Naive B cell (primary cell): ENCODE results near the gene NXF1. TPM values are rescaled to one million over a fixed set of nuclear protein-coding genes. Genes with fewer than 3 reads are reported as not detected.

Experiments
- ATAC-seq, 2 donors: fragments of 150-1000 bp; cut with Tn5 transposase; 2 replicates each; pipeline ENCODE4 v1.10.0; 2021; ENCODE audit warnings: low read depth in 2 of 2, mild to moderate bottlenecking in 2 of 2, moderate library complexity in 2 of 2
- DNase-seq: peaks from one replicate; pipeline ENCODE4 v3.0.0; 2022
- H3K27ac Mint-ChIP-seq, 6 donors: one replicate each; pipeline ENCODE4 v1.8.0; 2020 to 2022; ENCODE audit warnings: mild to moderate bottlenecking in 6 of 6, mixed read lengths in 6 of 6, moderate library complexity in 5 of 6, inconsistent platforms in 2 of 6
- H3K27me3 Mint-ChIP-seq, 3 donors: one replicate each; pipeline ENCODE4 v1.8.0; 2021 to 2022; ENCODE audit warnings: mixed read lengths in 3 of 3, mild to moderate bottlenecking in 1 of 3
- H3K36me3 Mint-ChIP-seq, 2 donors: one replicate each; pipeline ENCODE4 v1.8.0; 2020 to 2022; ENCODE audit warnings: mixed read lengths in 2 of 2, inconsistent platforms in 1 of 2, mild to moderate bottlenecking in 1 of 2
- H3K4me1 Mint-ChIP-seq, 3 donors: one replicate each; pipeline ENCODE4 v1.8.0; 2020 to 2022; ENCODE audit warnings: mixed read lengths in 3 of 3, inconsistent platforms in 1 of 3, mild to moderate bottlenecking in 1 of 3, moderate library complexity in 1 of 3
- H3K4me3 Mint-ChIP-seq, 8 donors: one replicate each; pipeline ENCODE4 v1.8.0; 2020 to 2022; ENCODE audit warnings: mild to moderate bottlenecking in 8 of 8, mixed read lengths in 8 of 8, moderate library complexity in 8 of 8, inconsistent platforms in 2 of 8
- H3K9me3 Mint-ChIP-seq, 7 donors: one replicate each; pipeline ENCODE4 v1.8.0; 2020 to 2022; ENCODE audit warnings: mixed read lengths in 7 of 7, mild to moderate bottlenecking in 5 of 7, inconsistent platforms in 2 of 7, moderate library complexity in 1 of 7
- polyA plus RNA-seq, 6 donors: library from polyadenylated mRNA; unstranded; fragments of 300-500 nt; fragmentation: Illumina TruSeq; gene quantifications; one replicate each; pipeline ENCODE4 v1.2.3, GENCODE V29; 2021; ENCODE audit warnings: low read depth in 6 of 6

The NXF1 gene
- polyA plus RNA-seq, 6 donors from 2014 or later: 60.9 to 121 (median 90.6) TPM

GRCh38 chr11:62791501-62792201 lies 13.6 kb downstream of the NXF1 start, which contains the start of gene TMEM223:
Gene TMEM223, minus strand, starts transcription at chr11:62792006. Its CDS starts 12 bp downstream, at chr11:62791994.
- ATAC-seq: peak; percentile 70 to 71
- no peaks in the 10 kb centered on the region for H3K9me3 Mint-ChIP-seq
- no peaks in the 10 kb centered on the region for H3K27me3 Mint-ChIP-seq
- peak within 1 kb of the TSS; percentile 86 to 97 (median 90) for H3K27ac Mint-ChIP-seq
- peaks cover 5 to 16% of the 10 kb centered on the region in 2 donors for H3K36me3 Mint-ChIP-seq
- peak within 1 kb of the TSS; percentile 84 to 97 (median 92) for H3K4me3 Mint-ChIP-seq
- H3K4me1 Mint-ChIP-seq: peaks cover 30 to 48% (median 48%) of the 10 kb centered on the region in 3 donors
- DNase-seq: peak; percentile 86

GRCh38 chr11:62789576-62789975 lies 15.7 kb downstream of the NXF1 start:
- ATAC-seq (no peak), DNase-seq (no peak)
- H3K27ac Mint-ChIP-seq: peak overlapping the region in 3 of 6 donors; percentile 66 to 97 (median 88)
- H3K4me1 Mint-ChIP-seq: peaks cover 37 to 58% (median 57%) of the 10 kb centered on the region in 3 donors
- no peaks in the 10 kb centered on the region for H3K27me3 Mint-ChIP-seq
- H3K9me3 Mint-ChIP-seq: no peaks in the 10 kb centered on the region
- H3K4me3 Mint-ChIP-seq: peak overlapping the region in 7 of 8 donors; percentile 67 to 97 (median 93)
- H3K36me3 Mint-ChIP-seq: peaks cover 0 to 6% of the 10 kb centered on the region in 2 donors

- H3K27me3 Mint-ChIP-seq: no peaks in the 10 kb centered on the region
- peaks cover 33 to 58% (median 51%) of the 10 kb centered on the region in 3 donors for H3K4me1 Mint-ChIP-seq
- peaks cover 0 to under 1% of the 10 kb centered on the region in 2 donors for H3K36me3 Mint-ChIP-seq
- H3K4me3 Mint-ChIP-seq: peak overlapping the region; percentile 67 to 97 (median 94)
- no peak for ATAC-seq
- H3K27ac Mint-ChIP-seq: peak overlapping the region in 4 of 6 donors; percentile 37 to 85 (median 64)
- DNase-seq: no peak
- no peaks in the 10 kb centered on the region for H3K9me3 Mint-ChIP-seq
Measured at GRCh38 chr11:62788991-62789390, 16.2 kb downstream of the NXF1 start.

- H3K9me3 Mint-ChIP-seq: no peaks in the 10 kb centered on the region
- peak within 1 kb of the TSS; percentile 90 to 97 (median 96) for H3K27ac Mint-ChIP-seq
- H3K36me3 Mint-ChIP-seq: no peaks in the 10 kb centered on the region
- peaks cover 31 to 52% (median 47%) of the 10 kb centered on the region in 3 donors for H3K4me1 Mint-ChIP-seq
- H3K27me3 Mint-ChIP-seq: no peaks in the 10 kb centered on the region
- DNase-seq (peak; percentile 97), ATAC-seq (peak; percentile 73 to 76)
- H3K4me3 Mint-ChIP-seq: peak within 1 kb of the TSS; percentile 93 to 98 (median 96)
Measured at GRCh38 chr11:62787005-62787759, 18.1 kb downstream of the NXF1 start, which contains the start of gene TMEM179B. Gene TMEM179B, plus strand, starts transcription at chr11:62787402. Its CDS starts 30 bp downstream, at chr11:62787432.

GRCh38 chr11:62786318-62787004 lies 18.8 kb downstream of the NXF1 start:
- Mint-ChIP-seq H3K4me1 (peaks cover 29 to 49% (median 40%) of the 10 kb centered on the region in 3 donors), H3K27me3 (no peaks in the 10 kb centered on the region), H3K27ac (peak overlapping the region; percentile 70 to 95 (median 91)), H3K36me3 (no peaks in the 10 kb centered on the region), H3K4me3 (peak overlapping the region; percentile 82 to 98 (median 92)), H3K9me3 (no peaks in the 10 kb centered on the region)
- DNase-seq (peak; percentile 89), ATAC-seq (peak; percentile 74 to 76)

- peak overlapping the region in 2 of 6 donors; percentile 40 to 41 for H3K27ac Mint-ChIP-seq
- H3K9me3 Mint-ChIP-seq: no peaks in the 10 kb centered on the region
Measured at GRCh38 chr11:62782753-62783152, 22.5 kb downstream of the NXF1 start.

GRCh38 chr11:62778441-62778840 lies 26.8 kb downstream of the NXF1 start:
- no peak for ATAC-seq
- peaks cover 4 to 10% (median 5%) of the 10 kb centered on the region in 3 donors for H3K4me1 Mint-ChIP-seq
- H3K36me3 Mint-ChIP-seq: peaks cover 8% of the 10 kb centered on the region in 2 donors
- DNase-seq: no peak
- H3K27me3 Mint-ChIP-seq: no peaks in the 10 kb centered on the region
- H3K27ac Mint-ChIP-seq: peak overlapping the region in 3 of 6 donors; percentile 57 to 61 (median 59)
- no peak overlapping the region for H3K4me3 Mint-ChIP-seq
- no peaks in the 10 kb centered on the region for H3K9me3 Mint-ChIP-seq

More at GRCh38 chr11:62782753-62783152, 22.5 kb downstream of the NXF1 start:
- ATAC-seq: no peak
- DNase-seq: no peak
- peaks cover 7 to 17% (median 10%) of the 10 kb centered on the region in 3 donors for H3K4me1 Mint-ChIP-seq
- H3K36me3 Mint-ChIP-seq: peaks cover 0 to under 1% of the 10 kb centered on the region in 2 donors
- no peaks in the 10 kb centered on the region for H3K27me3 Mint-ChIP-seq
- no peak overlapping the region for H3K4me3 Mint-ChIP-seq

- Mint-ChIP-seq H3K4me1 (peaks cover 5 to 14% (median 6%) of the 10 kb centered on the region in 3 donors), H3K36me3 (peaks cover 8% of the 10 kb centered on the region in 2 donors), H3K4me3 (peak overlapping the region in 1 of 8 donors; percentile 37), H3K27me3 (no peaks in the 10 kb centered on the region), H3K27ac (peak overlapping the region in 2 of 6 donors; percentile 60 to 93), H3K9me3 (no peaks in the 10 kb centered on the region)
- DNase-seq (no peak), ATAC-seq (no peak)
Measured at GRCh38 chr11:62777389-62777788, 27.9 kb downstream of the NXF1 start.

GRCh38 chr11:62775646-62776045 lies 29.6 kb downstream of the NXF1 start:
- DNase-seq (no peak), ATAC-seq (no peak)
- H3K9me3 Mint-ChIP-seq: no peaks in the 10 kb centered on the region
- H3K27me3 Mint-ChIP-seq: no peaks in the 10 kb centered on the region
- H3K36me3 Mint-ChIP-seq: peaks cover 8% of the 10 kb centered on the region in 2 donors
- H3K27ac Mint-ChIP-seq: peak overlapping the region in 1 of 6 donors; percentile 54
- peak overlapping the region in 2 of 8 donors; percentile 3 to 9 for H3K4me3 Mint-ChIP-seq
- peaks cover 17 to 28% (median 22%) of the 10 kb centered on the region in 3 donors for H3K4me1 Mint-ChIP-seq

- peaks cover 8% of the 10 kb centered on the region in 2 donors for H3K36me3 Mint-ChIP-seq
- peak overlapping the region in 1 of 8 donors; percentile 68 for H3K4me3 Mint-ChIP-seq
- no peaks in the 10 kb centered on the region for H3K27me3 Mint-ChIP-seq
- peak overlapping the region in 1 of 6 donors; percentile 34 for H3K27ac Mint-ChIP-seq
- ATAC-seq (no peak), DNase-seq (no peak)
- peaks cover 26 to 41% (median 33%) of the 10 kb centered on the region in 3 donors for H3K4me1 Mint-ChIP-seq
- H3K9me3 Mint-ChIP-seq: no peaks in the 10 kb centered on the region
Measured at GRCh38 chr11:62774407-62774806, 30.8 kb downstream of the NXF1 start.

GRCh38 chr11:62771144-62772021 lies 33.9 kb downstream of the NXF1 start, which contains the start of gene TAF6L:
Gene TAF6L, plus strand, starts transcription at chr11:62771396. Its CDS starts 4,388 bp downstream, at chr11:62775784.
- H3K4me1 Mint-ChIP-seq: peaks cover 26 to 36% (median 34%) of the 10 kb centered on the region in 3 donors
- DNase-seq: peak; percentile 76
- peak within 1 kb of the TSS; percentile 88 to 99 (median 95) for H3K4me3 Mint-ChIP-seq

GRCh38 chr11:62770778-62771143 lies 34.5 kb downstream of the NXF1 start:
- no peak for DNase-seq
- Mint-ChIP-seq H3K9me3 (no peaks in the 10 kb centered on the region), H3K27me3 (no peaks in the 10 kb centered on the region), H3K27ac (peak overlapping the region; percentile 89 to 99 (median 96)), H3K4me3 (peak overlapping the region; percentile 88 to 99 (median 95)), H3K4me1 (peaks cover 26 to 39% (median 34%) of the 10 kb centered on the region in 3 donors), H3K36me3 (peaks cover 0 to 9% of the 10 kb centered on the region in 2 donors)
- peak; percentile 1 to 2 for ATAC-seq

More at GRCh38 chr11:62771144-62772021, 33.9 kb downstream of the NXF1 start, which contains the start of gene TAF6L:
- Mint-ChIP-seq H3K9me3 (no peaks in the 10 kb centered on the region), H3K27me3 (no peaks in the 10 kb centered on the region), H3K27ac (peak within 1 kb of the TSS; percentile 89 to 99 (median 96)), H3K36me3 (peaks cover 0 to 5% of the 10 kb centered on the region in 2 donors)
- ATAC-seq: peak; percentile 73
